Naive thymus-derived CD4-positive, alpha-beta T cell (primary cell): ENCODE results near the gene SH3D19. TPM values are rescaled to one million over a fixed set of nuclear protein-coding genes. Genes with fewer than 3 reads are reported as not detected.

Experiments
- ATAC-seq: fragments of 150-1000 bp; cut with Tn5 transposase; 2 replicates; pipeline ENCODE4 v1.10.0; 2021; ENCODE audit warnings: mild to moderate bottlenecking, moderate library complexity
- CTCF ChIA-PET: fragments of 350-600 bp; sonication (Branson Sonifier 250); formaldehyde crosslinking; loops from one replicate; lab custom pipeline; 2021; ENCODE audit warnings: antibody characterized with exemption; lab: Charles Lee
- POLR2A ChIA-PET: fragments of 350-600 bp; sonication (Branson Sonifier 250); formaldehyde crosslinking; loops from one replicate; lab custom pipeline; 2021; ENCODE audit warnings: antibody characterized with exemption, inconsistent platforms; lab: Charles Lee
- DNase-seq, 9 donors: peaks; one replicate each; pipeline versions ENCODE4 v3.0.0 to v3.0.0-alpha.2; 2020 to 2022; ENCODE audit warnings: mixed read lengths in 1 of 9
- H3K27ac ChIP-seq: one replicate; pipeline ENCODE4 v1.7.0; 2013; ENCODE audit warnings: mild to moderate bottlenecking, low read depth, low read length, moderate library complexity
- H3K27me3 ChIP-seq, 2 donors: one replicate each; pipeline ENCODE4 v1.7.0; 2013; ENCODE audit warnings: low read length in 2 of 2, mild to moderate bottlenecking in 2 of 2, moderate library complexity in 2 of 2; ENCODE audit not compliant: control insufficient read depth in 2 of 2, insufficient read depth in 2 of 2
- H3K36me3 ChIP-seq, 3 experiments: 1 replicate in 2 of 3; 2 replicates in 1 of 3; pipeline ENCODE4 v1.7.0; 2013; ENCODE audit warnings: low read length in 3 of 3, mild to moderate bottlenecking in 3 of 3, moderate library complexity in 1 of 3; ENCODE audit not compliant: insufficient read depth in 3 of 3, control insufficient read depth in 2 of 3
- H3K4me1 ChIP-seq, 2 donors: one replicate each; pipeline ENCODE4 v1.7.0; 2013; ENCODE audit warnings: low read length in 2 of 2, mild to moderate bottlenecking in 2 of 2, moderate library complexity in 1 of 2; ENCODE audit not compliant: control insufficient read depth in 2 of 2, insufficient read depth in 2 of 2
- H3K4me3 ChIP-seq: 2 replicates; pipeline ENCODE4 v1.7.0; 2013; ENCODE audit warnings: mild to moderate bottlenecking, low read length
- H3K9me3 ChIP-seq, 3 experiments: 1 replicate in 2 of 3; 2 replicates in 1 of 3; pipeline ENCODE4 v1.7.0; 2013; ENCODE audit warnings: low read length in 3 of 3; ENCODE audit not compliant: control insufficient read depth in 2 of 3
- H3K27ac Mint-ChIP-seq, 9 donors: one replicate each; pipeline ENCODE4 v1.8.0; 2020 to 2022; ENCODE audit warnings: mixed read lengths in 9 of 9, mild to moderate bottlenecking in 8 of 9, moderate library complexity in 5 of 9, inconsistent platforms in 2 of 9
- H3K27me3 Mint-ChIP-seq, 5 donors: one replicate each; pipeline ENCODE4 v1.8.0; 2021 to 2022; ENCODE audit warnings: mixed read lengths in 5 of 5, mild to moderate bottlenecking in 1 of 5
- H3K36me3 Mint-ChIP-seq, 5 donors: one replicate each; pipeline ENCODE4 v1.8.0; 2020 to 2022; ENCODE audit warnings: mixed read lengths in 5 of 5, mild to moderate bottlenecking in 3 of 5, inconsistent platforms in 1 of 5
- H3K4me1 Mint-ChIP-seq, 7 donors: one replicate each; pipeline ENCODE4 v1.8.0; 2020 to 2022; ENCODE audit warnings: mixed read lengths in 7 of 7, mild to moderate bottlenecking in 3 of 7, inconsistent platforms in 1 of 7
- H3K4me3 Mint-ChIP-seq, 10 donors: one replicate each; pipeline ENCODE4 v1.8.0; 2020 to 2022; ENCODE audit warnings: mild to moderate bottlenecking in 10 of 10, mixed read lengths in 10 of 10, moderate library complexity in 6 of 10, inconsistent platforms in 2 of 10
- H3K9me3 Mint-ChIP-seq, 11 donors: one replicate each; pipeline ENCODE4 v1.8.0; 2020 to 2022; ENCODE audit warnings: mixed read lengths in 11 of 11, mild to moderate bottlenecking in 4 of 11, inconsistent platforms in 1 of 11, moderate library complexity in 1 of 11
- intact Hi-C, 2 donors: fragments of 100-400 bp; cut with micrococcal nuclease; formaldehyde crosslinking; loops; one replicate each; pipeline ENCODE4 v1.15.1; 2023
- polyA plus RNA-seq, 2 donors: library from polyadenylated mRNA; unstranded; fragments of 300-500 nt; fragmentation: Illumina TruSeq; gene quantifications; one replicate each; pipeline ENCODE4 v1.2.3, GENCODE V29; 2021
- total RNA-seq, 6 experiments: library from RNA in 5 of 6; stranded (reverse) in 5 of 6; gene quantifications; 1 replicate in 5 of 6; 2 replicates in 1 of 6; pipeline ENCODE4 v1.2.3 and lab custom pipeline; 2021 to 2026

Gene SH3D19
- total RNA-seq = 1 to 10 TPM in 2 of 5 experiments, under 1 TPM in 2, not detected in 1; 0.66 to 1.1 (median 0.92) TPM
- polyA plus RNA-seq = 1 to 10 TPM in 1 of 2 donors, not detected in 1; 1.8 TPM
- total RNA-seq (lab: John Stamatoyannopoulos, UW) = 1.6 reads per million, percentile 5 among the genes with 10 or more reads in this experiment

GRCh38 chr4:151325111-151325948 is at the start of gene SH3D19:
TSS of gene SH3D19 (minus strand) at chr4:151325605. CDS start at chr4:151325352, 253 bp downstream.
- intact Hi-C loops = no loop called here
- peak in 1 of 9 donors; percentile 20 for DNase-seq
- no peaks in the 10 kb centered on the region for H3K27me3 ChIP-seq
- H3K4me3 ChIP-seq = no peak within 1 kb of the TSS
- H3K4me1 Mint-ChIP-seq = peaks cover 2 to 18% (median 16%) of the 10 kb centered on the region in 7 donors
- ChIA-PET POLR2A (no interaction called here), CTCF (no interaction called here)
- H3K27me3 Mint-ChIP-seq = peaks cover 55 to 69% (median 63%) of the 10 kb centered on the region in 5 donors
- no peaks in the 10 kb centered on the region for H3K9me3 ChIP-seq
- no peaks in the 10 kb centered on the region for H3K36me3 ChIP-seq
- H3K9me3 Mint-ChIP-seq = peaks cover 0 to 8% (median 0%) of the 10 kb centered on the region in 11 donors
- no peak within 1 kb of the TSS for H3K27ac ChIP-seq
- peak within 1 kb of the TSS; percentile 58 to 86 (median 72) for H3K4me3 Mint-ChIP-seq
- H3K4me1 ChIP-seq = no peaks in the 10 kb centered on the region
- H3K36me3 Mint-ChIP-seq = peaks cover 0 to 10% (median 0%) of the 10 kb centered on the region in 5 donors
- H3K27ac Mint-ChIP-seq = no peak within 1 kb of the TSS
- no peak for ATAC-seq

- Histone ChIP-seq H3K36me3 (no peaks in the 10 kb centered on the region), H3K9me3 (no peaks in the 10 kb centered on the region), H3K27ac (no peak overlapping the region), H3K4me1 (no peaks in the 10 kb centered on the region), H3K27me3 (no peaks in the 10 kb centered on the region), H3K4me3 (no peak overlapping the region)
- POLR2A ChIA-PET = interaction anchor here (0.7 kb wide), 1 partner anchor 439 kb away, joined by 3 read pairs; no protein-coding TSS in a partner anchor
- peak; percentile 100 for ATAC-seq
- Mint-ChIP-seq H3K4me1 (peaks cover 0 to 5% (median 3%) of the 10 kb centered on the region in 7 donors), H3K27ac (no peak overlapping the region), H3K4me3 (no peak overlapping the region), H3K27me3 (peaks cover 0 to 21% (median 15%) of the 10 kb centered on the region in 5 donors), H3K9me3 (no peaks in the 10 kb centered on the region), H3K36me3 (no peaks in the 10 kb centered on the region)
- intact Hi-C loops = loop anchor here (1.0 to 5.0 kb wide), 14 partner anchors 46 to 1373 kb away; partner anchors contain the start of genes GATB (in 2 of the 2), FBXW7 (in 1 of the 2), FHIP1A (in 1 of the 2) and PRSS48 (in 1 of the 2)
- CTCF ChIA-PET = interaction anchor here (0.7 to 1.2 kb wide), 4 partner anchors 305 to 1096 kb away, joined by 3 read pairs; no protein-coding TSS in a partner anchor
- DNase-seq = peak; percentile 54 to 82 (median 72)
These were observed 37.2 kb upstream of the SH3D19 start for GRCh38 chr4:151362404-151363164.

GRCh38 chr4:151361966-151362365 is 36.6 kb upstream of the SH3D19 start:
- Histone ChIP-seq H3K27me3 (no peaks in the 10 kb centered on the region), H3K36me3 (no peaks in the 10 kb centered on the region), H3K4me3 (no peak overlapping the region), H3K4me1 (no peaks in the 10 kb centered on the region), H3K9me3 (no peaks in the 10 kb centered on the region), H3K27ac (no peak overlapping the region)
- ChIA-PET POLR2A (no interaction called here), CTCF (interaction anchor here (0.7 to 1.0 kb wide), 3 partner anchors 306 to 1097 kb away, joined by 3 read pairs; no protein-coding TSS in a partner anchor)
- DNase-seq = no peak
- no peak for ATAC-seq
- Mint-ChIP-seq H3K27me3 (peaks cover 0 to 21% (median 15%) of the 10 kb centered on the region in 5 donors), H3K4me1 (peaks cover 0 to 5% (median 3%) of the 10 kb centered on the region in 7 donors), H3K9me3 (no peaks in the 10 kb centered on the region), H3K27ac (no peak overlapping the region), H3K4me3 (no peak overlapping the region), H3K36me3 (no peaks in the 10 kb centered on the region)
- intact Hi-C loops = loop anchor here (1.0 to 5.0 kb wide), 14 partner anchors 47 to 1373 kb away; partner anchors contain the start of genes GATB (in 2 of the 2), FBXW7 (in 1 of the 2), FHIP1A (in 1 of the 2) and PRSS48 (in 1 of the 2)

GRCh38 chr4:151361126-151361525 is 35.7 kb upstream of the SH3D19 start:
- no peaks in the 10 kb centered on the region for H3K36me3 Mint-ChIP-seq
- no peaks in the 10 kb centered on the region for H3K36me3 ChIP-seq
- no peak for ATAC-seq
- H3K4me1 Mint-ChIP-seq = peaks cover 0 to 5% (median 3%) of the 10 kb centered on the region in 7 donors
- intact Hi-C loops = loop anchor here (5.0 kb wide), 4 partner anchors 84 to 1281 kb away; partner anchors contain the start of gene PRSS48 (in 1 of the 2)
- H3K27me3 ChIP-seq = no peaks in the 10 kb centered on the region
- H3K9me3 Mint-ChIP-seq = no peaks in the 10 kb centered on the region
- no peaks in the 10 kb centered on the region for H3K4me1 ChIP-seq
- H3K27ac Mint-ChIP-seq = no peak overlapping the region
- CTCF ChIA-PET = no interaction called here
- H3K27ac ChIP-seq = no peak overlapping the region
- DNase-seq = no peak
- no peak overlapping the region for H3K4me3 Mint-ChIP-seq
- H3K27me3 Mint-ChIP-seq = peaks cover 0 to 21% (median 15%) of the 10 kb centered on the region in 5 donors
- H3K4me3 ChIP-seq = no peak overlapping the region
- POLR2A ChIA-PET = interaction anchor here (0.6 kb wide), 1 partner anchor 1026 kb away, joined by 4 read pairs; no protein-coding TSS in a partner anchor
- no peaks in the 10 kb centered on the region for H3K9me3 ChIP-seq

GRCh38 chr4:151359576-151359975 is 34.2 kb upstream of the SH3D19 start:
- Mint-ChIP-seq H3K9me3 (no peaks in the 10 kb centered on the region), H3K36me3 (no peaks in the 10 kb centered on the region), H3K4me1 (peaks cover 0 to 5% (median 3%) of the 10 kb centered on the region in 7 donors), H3K4me3 (no peak overlapping the region), H3K27me3 (peaks cover 4 to 21% (median 14%) of the 10 kb centered on the region in 5 donors), H3K27ac (no peak overlapping the region)
- ATAC-seq = no peak
- intact Hi-C loops = no loop called here
- Histone ChIP-seq H3K27ac (no peak overlapping the region), H3K27me3 (no peaks in the 10 kb centered on the region), H3K4me1 (no peaks in the 10 kb centered on the region), H3K36me3 (no peaks in the 10 kb centered on the region), H3K4me3 (no peak overlapping the region), H3K9me3 (no peaks in the 10 kb centered on the region)
- ChIA-PET CTCF (no interaction called here), POLR2A (no interaction called here)
- no peak for DNase-seq

GRCh38 chr4:151358266-151358665 is 32.9 kb upstream of the SH3D19 start:
- H3K4me1 Mint-ChIP-seq = peaks cover 0 to 5% (median 3%) of the 10 kb centered on the region in 7 donors
- Histone ChIP-seq H3K27ac (no peak overlapping the region), H3K4me3 (no peak overlapping the region), H3K27me3 (no peaks in the 10 kb centered on the region), H3K36me3 (no peaks in the 10 kb centered on the region), H3K4me1 (no peaks in the 10 kb centered on the region), H3K9me3 (no peaks in the 10 kb centered on the region)
- DNase-seq = no peak
- peaks cover 9 to 21% (median 17%) of the 10 kb centered on the region in 5 donors for H3K27me3 Mint-ChIP-seq
- no peak for ATAC-seq
- intact Hi-C loops = no loop called here
- CTCF ChIA-PET = no interaction called here
- H3K27ac Mint-ChIP-seq = no peak overlapping the region
- H3K4me3 Mint-ChIP-seq = no peak overlapping the region
- no peaks in the 10 kb centered on the region for H3K36me3 Mint-ChIP-seq
- POLR2A ChIA-PET = no interaction called here
- no peaks in the 10 kb centered on the region for H3K9me3 Mint-ChIP-seq
